Fibroblast of lung (primary cell): ENCODE measurements around the gene LEKR1.

ENCODE experiments used
- EZH2 ChIP-seq: IDR thresholded peaks from 2 replicates; pipeline ENCODE4 v1.5.1; 2012; ENCODE audit warnings: low read length, control low read depth, mild to moderate bottlenecking; ENCODE audit errors: missing control alignments
- TF ChIP-seq, protein P1 (sequence below), 2 donors: IDR thresholded peaks in 1 of 2; conservative IDR thresholded peaks in 1 of 2; 1 replicate in 1 of 2; 2 replicates in 1 of 2; pipeline ENCODE4 v1.5.1; 2011 to 2012; ENCODE audit warnings: low read length in 2 of 2, control low read depth in 1 of 2, inconsistent platforms in 1 of 2, low read depth in 1 of 2, mild to moderate bottlenecking in 1 of 2

DNA sequence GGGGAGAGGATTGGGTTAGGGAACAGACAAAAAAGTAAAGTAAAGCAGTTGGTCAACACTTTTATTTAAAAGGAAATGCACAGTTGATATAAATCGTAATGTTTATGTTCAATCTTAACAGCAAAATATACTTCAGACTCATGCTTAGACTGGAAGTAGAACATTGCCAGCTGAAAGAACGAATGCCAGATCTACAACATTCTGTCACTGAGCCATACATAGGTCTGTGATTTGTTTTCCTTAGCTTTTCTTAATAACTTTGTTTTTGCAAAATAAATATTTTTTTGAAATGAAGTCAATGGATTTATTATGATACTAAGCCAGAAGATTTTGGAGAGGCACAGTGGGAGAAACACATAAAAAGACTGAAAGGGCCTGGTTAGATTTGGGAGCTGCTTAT is 62.0 kb downstream of the LEKR1 start:
- TF ChIP-seq, protein P1, sequence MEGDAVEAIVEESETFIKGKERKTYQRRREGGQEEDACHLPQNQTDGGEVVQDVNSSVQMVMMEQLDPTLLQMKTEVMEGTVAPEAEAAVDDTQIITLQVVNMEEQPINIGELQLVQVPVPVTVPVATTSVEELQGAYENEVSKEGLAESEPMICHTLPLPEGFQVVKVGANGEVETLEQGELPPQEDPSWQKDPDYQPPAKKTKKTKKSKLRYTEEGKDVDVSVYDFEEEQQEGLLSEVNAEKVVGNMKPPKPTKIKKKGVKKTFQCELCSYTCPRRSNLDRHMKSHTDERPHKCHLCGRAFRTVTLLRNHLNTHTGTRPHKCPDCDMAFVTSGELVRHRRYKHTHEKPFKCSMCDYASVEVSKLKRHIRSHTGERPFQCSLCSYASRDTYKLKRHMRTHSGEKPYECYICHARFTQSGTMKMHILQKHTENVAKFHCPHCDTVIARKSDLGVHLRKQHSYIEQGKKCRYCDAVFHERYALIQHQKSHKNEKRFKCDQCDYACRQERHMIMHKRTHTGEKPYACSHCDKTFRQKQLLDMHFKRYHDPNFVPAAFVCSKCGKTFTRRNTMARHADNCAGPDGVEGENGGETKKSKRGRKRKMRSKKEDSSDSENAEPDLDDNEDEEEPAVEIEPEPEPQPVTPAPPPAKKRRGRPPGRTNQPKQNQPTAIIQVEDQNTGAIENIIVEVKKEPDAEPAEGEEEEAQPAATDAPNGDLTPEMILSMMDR (conservative IDR thresholded peaks at IDR 0.05 in 1 of 2, IDR thresholded peaks at IDR 0.05 in 1 of 2; ENCODE audit: low read depth in 1 of 2, low read length in 2 of 2), result no peak
- no peak for TF ChIP-seq EZH2
